ENCODE results near the gene APBA2.

GRCh38 chr15:29111705-29112281 lies 226.0 kb downstream of the APBA2 start:
- TF ChIP-seq, protein P1, sequence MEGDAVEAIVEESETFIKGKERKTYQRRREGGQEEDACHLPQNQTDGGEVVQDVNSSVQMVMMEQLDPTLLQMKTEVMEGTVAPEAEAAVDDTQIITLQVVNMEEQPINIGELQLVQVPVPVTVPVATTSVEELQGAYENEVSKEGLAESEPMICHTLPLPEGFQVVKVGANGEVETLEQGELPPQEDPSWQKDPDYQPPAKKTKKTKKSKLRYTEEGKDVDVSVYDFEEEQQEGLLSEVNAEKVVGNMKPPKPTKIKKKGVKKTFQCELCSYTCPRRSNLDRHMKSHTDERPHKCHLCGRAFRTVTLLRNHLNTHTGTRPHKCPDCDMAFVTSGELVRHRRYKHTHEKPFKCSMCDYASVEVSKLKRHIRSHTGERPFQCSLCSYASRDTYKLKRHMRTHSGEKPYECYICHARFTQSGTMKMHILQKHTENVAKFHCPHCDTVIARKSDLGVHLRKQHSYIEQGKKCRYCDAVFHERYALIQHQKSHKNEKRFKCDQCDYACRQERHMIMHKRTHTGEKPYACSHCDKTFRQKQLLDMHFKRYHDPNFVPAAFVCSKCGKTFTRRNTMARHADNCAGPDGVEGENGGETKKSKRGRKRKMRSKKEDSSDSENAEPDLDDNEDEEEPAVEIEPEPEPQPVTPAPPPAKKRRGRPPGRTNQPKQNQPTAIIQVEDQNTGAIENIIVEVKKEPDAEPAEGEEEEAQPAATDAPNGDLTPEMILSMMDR (IDR thresholded peaks at IDR 0.05) = no peak
- no peak for TF ChIP-seq POLR2A (IDR thresholded peaks at IDR 0.05)
- TF ChIP-seq EP300 (IDR thresholded peaks at IDR 0.05) = no peak
- TF ChIP-seq POLR2AphosphoS5 (IDR thresholded peaks at IDR 0.05) = no peak

Data from upper lobe of left lung (tissue), 4 donors.